H1 (cell line): ENCODE data around the gene ZBTB48. TPM values are rescaled to one million over a fixed set of nuclear protein-coding genes. Genes with fewer than 3 reads are reported as not detected.

Experiments
- CTCF ChIA-PET: fragments of 300-600 bp; sonication (Branson Sonifier 250); formaldehyde crosslinking; loops from one replicate; lab custom pipeline; 2021; ENCODE audit not compliant: partially characterized antibody; lab: Charles Lee
- POLR2A ChIA-PET: fragments of 300-600 bp; sonication (Branson Sonifier 250); formaldehyde crosslinking; loops from one replicate; lab custom pipeline; 2021; ENCODE audit warnings: inconsistent platforms; ENCODE audit not compliant: partially characterized antibody; lab: Charles Lee
- DNase-seq, 2 experiments: peaks; one replicate each; pipeline versions ENCODE4 v3.0.0 to v3.0.0-alpha.2; 2010 to 2022; ENCODE audit warnings: low spot score in 2 of 2, low read depth in 1 of 2, mixed read lengths in 1 of 2
- FAIRE-seq: peaks from 2 replicates; lab custom pipeline; 2011; peaks lifted over from hg19 to GRCh38; lab: Jason Lieb, UNC
- H2AFZ ChIP-seq: 2 replicates; pipeline ENCODE4 v1.8.1; 2012; ENCODE audit warnings: low read length, inconsistent platforms
- H2AK5ac ChIP-seq: 2 replicates; pipeline ENCODE4 v1.6.1; 2013; ENCODE audit warnings: low read depth, low read length
- H2BK120ac ChIP-seq: replicated peaks from 2 replicates; pipeline ENCODE3; 2013; ENCODE audit warnings: low read depth, low read length, inconsistent platforms
- H2BK12ac ChIP-seq: 2 replicates; pipeline ENCODE4 v1.6.1; 2013; ENCODE audit warnings: low read depth, low read length
- H2BK15ac ChIP-seq: 2 replicates; pipeline ENCODE4 v1.6.1; 2013; ENCODE audit warnings: low read length
- H2BK20ac ChIP-seq: 2 replicates; pipeline ENCODE4 v1.6.1; 2013; ENCODE audit warnings: low read length
- H2BK5ac ChIP-seq: 2 replicates; pipeline ENCODE4 v1.6.1; 2013; ENCODE audit warnings: low read depth, low read length
- H3K14ac ChIP-seq: 2 replicates; pipeline ENCODE4 v1.6.1; 2013; ENCODE audit warnings: inconsistent platforms; ENCODE audit not compliant: insufficient read length
- H3K18ac ChIP-seq: 2 replicates; pipeline ENCODE4 v1.6.1; 2013; ENCODE audit warnings: low read length; ENCODE audit errors: extremely low read depth
- H3K23ac ChIP-seq: 2 replicates; pipeline ENCODE4 v1.6.1; 2013; ENCODE audit warnings: inconsistent platforms; ENCODE audit not compliant: insufficient read length
- H3K23me2 ChIP-seq: 2 replicates; pipeline ENCODE4 v1.6.1; 2013; ENCODE audit warnings: low read depth, low read length
- H3K27ac ChIP-seq: 2 replicates; pipeline ENCODE4 v1.6.1; 2011; ENCODE audit warnings: low read depth, low read length, inconsistent platforms
- H3K27me3 ChIP-seq, 4 experiments: replicated peaks in 1 of 4; 1 replicate in 1 of 4; 2 replicates in 3 of 4; pipeline versions ENCODE4 v1.6.1 to v1.8.1; 2011 to 2013; ENCODE audit warnings: low read length in 3 of 4, mild to moderate bottlenecking in 3 of 4, inconsistent platforms in 2 of 4, mixed read lengths in 2 of 4, moderate library complexity in 1 of 4; ENCODE audit not compliant: control insufficient read depth in 3 of 4, insufficient read depth in 3 of 4; ENCODE audit errors: extremely low read depth in 1 of 4
- H3K36me3 ChIP-seq, 4 experiments: 2 replicates each; pipeline versions ENCODE4 v1.6.1 to v1.8.1; 2011 to 2013; ENCODE audit warnings: mild to moderate bottlenecking in 4 of 4, low read length in 3 of 4, moderate library complexity in 2 of 4, control low read depth in 1 of 4, inconsistent platforms in 1 of 4; ENCODE audit not compliant: insufficient read depth in 4 of 4, control insufficient read depth in 2 of 4
- H3K4ac ChIP-seq: replicated peaks from 2 replicates; pipeline ENCODE3; 2013; ENCODE audit warnings: low read length, low read depth, mixed read lengths, inconsistent platforms; ENCODE audit not compliant: insufficient read length
- H3K4me1 ChIP-seq, 4 experiments: replicated peaks in 1 of 4; 1 replicate in 1 of 4; 2 replicates in 3 of 4; pipeline versions ENCODE4 v1.6.1 to v1.8.1; 2011 to 2013; ENCODE audit warnings: low read length in 3 of 4, inconsistent platforms in 2 of 4, mixed read lengths in 1 of 4; ENCODE audit not compliant: insufficient read depth in 4 of 4, control insufficient read depth in 3 of 4
- H3K4me2 ChIP-seq, 2 experiments: 2 replicates each; pipeline versions ENCODE4 v1.6.1 to v1.8.1; 2011 to 2013; ENCODE audit warnings: low read depth in 2 of 2, low read length in 2 of 2, control low read depth in 1 of 2, inconsistent platforms in 1 of 2, mild to moderate bottlenecking in 1 of 2; ENCODE audit not compliant: insufficient read depth in 1 of 2
- H3K4me3 ChIP-seq, 4 experiments: fragments of 200-600, 300-600 bp in 1 of 4; sonication (generic), shearing (Covaris generic), sonication (Bioruptor Twin) in 1 of 4; 2 replicates each; pipeline versions ENCODE4 v1.5.1 to v1.8.1; 2011 to 2016; ENCODE audit warnings: low read length in 4 of 4, low read depth in 3 of 4, control low read depth in 2 of 4, inconsistent platforms in 2 of 4, mild to moderate bottlenecking in 2 of 4, mixed read lengths in 1 of 4, moderate library complexity in 1 of 4; ENCODE audit not compliant: insufficient read depth in 2 of 4; ENCODE audit errors: extremely low read depth in 1 of 4
- H3K56ac ChIP-seq: replicated peaks from 2 replicates; pipeline ENCODE3; 2013; ENCODE audit warnings: low read depth, mild to moderate bottlenecking, mixed read lengths, low read length, inconsistent platforms; ENCODE audit not compliant: insufficient read length
- H3K79me1 ChIP-seq: 2 replicates; pipeline ENCODE4 v1.6.1; 2013; ENCODE audit warnings: low read depth, low read length, control low read depth
- H3K79me2 ChIP-seq, 2 experiments: 2 replicates each; pipeline versions ENCODE4 v1.6.1 to v1.8.1; 2012 to 2013; ENCODE audit warnings: low read length in 2 of 2, mild to moderate bottlenecking in 2 of 2, inconsistent platforms in 1 of 2; ENCODE audit not compliant: insufficient read depth in 2 of 2, control insufficient read depth in 1 of 2
- H3K9ac ChIP-seq, 4 experiments: replicated peaks in 1 of 4; 1 replicate in 1 of 4; 2 replicates in 3 of 4; pipeline versions ENCODE4 v1.6.1 to v1.8.1; 2011 to 2013; ENCODE audit warnings: low read depth in 3 of 4, low read length in 3 of 4, control low read depth in 2 of 4, mild to moderate bottlenecking in 2 of 4, moderate library complexity in 2 of 4, inconsistent platforms in 1 of 4; ENCODE audit errors: extremely low read depth in 1 of 4
- H3K9me3 ChIP-seq, 2 experiments: 2 replicates each; pipeline versions ENCODE4 v1.6.1 to v1.8.1; 2012 to 2013; ENCODE audit warnings: mild to moderate bottlenecking in 2 of 2, moderate library complexity in 2 of 2, control low read depth in 1 of 2, inconsistent platforms in 1 of 2, low read depth in 1 of 2, low read length in 1 of 2, mixed read lengths in 1 of 2; ENCODE audit not compliant: insufficient read depth in 2 of 2
- H4K20me1 ChIP-seq, 2 experiments: replicated peaks in 1 of 2; 2 replicates each; pipeline versions ENCODE3 to v1.8.1; 2011 to 2013; ENCODE audit warnings: inconsistent platforms in 2 of 2, low read length in 2 of 2, mild to moderate bottlenecking in 1 of 2; ENCODE audit not compliant: insufficient read depth in 2 of 2, control insufficient read depth in 1 of 2
- H4K5ac ChIP-seq: 2 replicates; pipeline ENCODE4 v1.6.1; 2013; ENCODE audit warnings: low read length, low read depth, mixed read lengths, inconsistent platforms; ENCODE audit not compliant: insufficient read length
- H4K8ac ChIP-seq: 2 replicates; pipeline ENCODE4 v1.8.0; 2013; ENCODE audit warnings: mild to moderate bottlenecking, moderate library complexity, low read length, inconsistent platforms; ENCODE audit not compliant: insufficient read depth; ENCODE audit errors: extremely low read depth
- H4K91ac ChIP-seq: replicated peaks from 2 replicates; pipeline ENCODE3; 2013; ENCODE audit warnings: low read length, mixed read lengths, inconsistent platforms; ENCODE audit not compliant: insufficient read length
- CHD2 ChIP-seq: IDR thresholded peaks from 2 replicates; pipeline ENCODE4 v1.6.1; 2012; ENCODE audit warnings: low read length, improper control_type of control experiment
- NRF1 ChIP-seq: IDR thresholded peaks from 2 replicates; pipeline ENCODE4 v1.6.1; 2011; ENCODE audit warnings: mild to moderate bottlenecking, low read depth, low read length, improper control_type of control experiment
- TAF1 ChIP-seq: IDR thresholded peaks from 2 replicates; pipeline ENCODE4 v1.6.1; 2011; ENCODE audit warnings: mild to moderate bottlenecking, low read depth, low read length
- TEAD4 ChIP-seq: IDR thresholded peaks from 2 replicates; pipeline ENCODE4 v1.6.1; 2012; ENCODE audit warnings: low read depth, low read length, inconsistent platforms, mixed read lengths
- WGBS, 2 experiments: shearing (Covaris generic) in 1 of 2; methylation state at CpG; one replicate each; pipeline versions ENCODE4 v1.1.6 to v1.1.7; 2013 to 2015; ENCODE audit warnings: low lambda C conversion rate in 2 of 2, mixed read lengths in 2 of 2, inconsistent platforms in 1 of 2, low coverage in 1 of 2, missing lambda C conversion rate in 1 of 2; ENCODE audit not compliant: insufficient replicate concordance in 2 of 2, insufficient coverage in 1 of 2, insufficient read length in 1 of 2; ENCODE audit errors: extremely low coverage in 1 of 2, missing lambda C conversion rate in 1 of 2; 5-methylcytosine and 5-hydroxymethylcytosine counted together
- polyA plus RNA-seq, 7 experiments: library from polyadenylated mRNA; depleted of rRNA in 3 of 7; stranded (reverse) in 5 of 7; unstranded in 2 of 7; fragments of >200 nt in 5 of 7; fragments of 200-250 nt in 2 of 7; gene quantifications; 1 replicate in 5 of 7; 2 replicates in 1 of 7; 4 replicates in 1 of 7; pipeline versions ENCODE4 v1.2.1 to v1.2.3, GENCODE V29; 2011 to 2013; ENCODE audit warnings: missing spikeins in 2 of 7, mixed read lengths in 2 of 7
- total RNA-seq: library from RNA; stranded (reverse); fragmentation: NEBNext Ultra II Directional; extraction: Animal tissue kit (Norgen Biotek cat#: 25700); gene quantifications from 2 replicates; pipeline ENCODE4 v1.2.1, GENCODE V29; 2021
- TF ChIP-seq, protein P1 (sequence below), 3 experiments: IDR thresholded peaks; 1 replicate in 2 of 3; 2 replicates in 1 of 3; pipeline versions ENCODE4 v1.5.1 to v1.6.1; 2011; ENCODE audit warnings: low read length in 3 of 3, mild to moderate bottlenecking in 3 of 3, inconsistent platforms in 2 of 3, low read depth in 1 of 3, moderate library complexity in 1 of 3; ENCODE audit not compliant: insufficient read depth in 1 of 3; ENCODE audit errors: control extremely low read depth in 1 of 3

ZBTB48 gene
- total and polyA plus RNA-seq, 2 of the 8 experiments (the other 6 are each of a cell fraction or from before 2014, with no cell fraction given), result 28.2 to 28.8 TPM

DNA sequence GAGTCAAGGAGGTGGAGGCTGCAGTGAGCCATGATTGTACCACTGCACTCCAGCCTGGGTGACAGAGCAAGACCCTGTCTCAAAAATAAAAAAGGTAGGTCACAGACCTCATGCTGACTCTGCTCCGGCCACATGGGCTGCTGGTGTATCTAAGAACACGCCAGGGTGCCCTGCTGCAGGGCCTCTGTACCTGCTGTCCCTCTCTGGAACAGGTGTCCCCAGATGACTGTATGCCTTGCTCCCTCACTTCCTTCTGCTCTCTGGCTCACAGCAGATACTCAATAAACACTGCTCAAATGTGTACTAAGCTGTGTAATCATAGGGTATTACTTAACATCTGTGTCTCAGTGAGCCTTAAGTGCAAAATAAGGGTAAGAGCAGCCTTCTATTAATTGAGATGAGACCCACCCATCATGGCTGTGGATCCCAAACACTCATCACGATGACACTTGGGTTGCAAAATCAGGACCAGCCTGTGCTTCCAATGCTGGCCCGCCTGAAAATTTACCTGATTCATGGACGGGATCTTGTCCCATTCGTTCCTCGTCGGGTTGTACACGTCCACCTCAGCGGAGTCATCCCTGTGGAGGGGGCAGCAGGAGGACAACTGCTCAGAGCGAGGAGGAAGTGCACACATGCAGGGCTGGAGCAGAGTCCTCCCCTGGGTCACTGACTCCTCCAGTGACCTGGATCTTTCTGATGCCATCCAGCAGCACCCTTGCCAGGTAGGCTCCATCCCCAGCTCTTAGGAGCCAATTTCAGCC lies 15.4 kb downstream of the ZBTB48 start:
- FAIRE-seq (no peak), DNase-seq (no peak)
- Histone ChIP-seq H4K20me1 (peaks cover 19 to 48% of the 10 kb centered on the region in 2 experiments), H3K14ac (no peak overlapping the region), H3K79me2 (peaks cover 4 to 33% of the 10 kb centered on the region in 2 experiments; a peak in 3 of 4 replicates), H2BK20ac (no peak overlapping the region), H3K9me3 (no peaks in the 10 kb centered on the region), H3K79me1 (peaks cover 10% of the 10 kb centered on the region), H2BK5ac (no peak overlapping the region), H3K27ac (no peak overlapping the region), H3K4me2 (no peak overlapping the region), H3K36me3 (peaks cover 10 to 43% (median 37%) of the 10 kb centered on the region in 4 experiments), H2AFZ (no peak overlapping the region), H3K4me3 (no peak overlapping the region), H3K27me3 (no peaks in the 10 kb centered on the region), H3K9ac (no peak overlapping the region), H3K4ac (no peak overlapping the region), H4K5ac (no peak overlapping the region), H4K8ac (no peak overlapping the region), H3K4me1 (no peaks in the 10 kb centered on the region), H3K18ac (no peak overlapping the region), H2BK15ac (no peak overlapping the region), H2AK5ac (no peak overlapping the region), H4K91ac (no peak overlapping the region), H3K56ac (no peak overlapping the region), H2BK12ac (no peak overlapping the region), H3K23me2 (no peaks in the 10 kb centered on the region), H3K23ac (no peak overlapping the region), H2BK120ac (no peak overlapping the region)
- 92% methylated on average over 11 of the region's 11 CpGs; no CpG with 5 or more reads in 1 of the 2 experiments for WGBS, 2 experiments
- TF ChIP-seq, protein P1, sequence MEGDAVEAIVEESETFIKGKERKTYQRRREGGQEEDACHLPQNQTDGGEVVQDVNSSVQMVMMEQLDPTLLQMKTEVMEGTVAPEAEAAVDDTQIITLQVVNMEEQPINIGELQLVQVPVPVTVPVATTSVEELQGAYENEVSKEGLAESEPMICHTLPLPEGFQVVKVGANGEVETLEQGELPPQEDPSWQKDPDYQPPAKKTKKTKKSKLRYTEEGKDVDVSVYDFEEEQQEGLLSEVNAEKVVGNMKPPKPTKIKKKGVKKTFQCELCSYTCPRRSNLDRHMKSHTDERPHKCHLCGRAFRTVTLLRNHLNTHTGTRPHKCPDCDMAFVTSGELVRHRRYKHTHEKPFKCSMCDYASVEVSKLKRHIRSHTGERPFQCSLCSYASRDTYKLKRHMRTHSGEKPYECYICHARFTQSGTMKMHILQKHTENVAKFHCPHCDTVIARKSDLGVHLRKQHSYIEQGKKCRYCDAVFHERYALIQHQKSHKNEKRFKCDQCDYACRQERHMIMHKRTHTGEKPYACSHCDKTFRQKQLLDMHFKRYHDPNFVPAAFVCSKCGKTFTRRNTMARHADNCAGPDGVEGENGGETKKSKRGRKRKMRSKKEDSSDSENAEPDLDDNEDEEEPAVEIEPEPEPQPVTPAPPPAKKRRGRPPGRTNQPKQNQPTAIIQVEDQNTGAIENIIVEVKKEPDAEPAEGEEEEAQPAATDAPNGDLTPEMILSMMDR (IDR thresholded peaks at IDR 0.05; ENCODE audit: control extremely low read depth in 1 of 3, insufficient read depth in 1 of 3, low read depth in 1 of 3, low read length in 3 of 3), result no peak
- TF ChIP-seq TEAD4 (no peak), TAF1 (no peak), CHD2 (no peak), NRF1 (no peak)
- POLR2A ChIA-PET, result interaction anchor here (0.6 to 17.4 kb wide), 4 partner anchors 5 to 37 kb away, joined by 3 to 196 read pairs (median 186); partner anchors contain the start of genes KLHL21, THAP3 and ZBTB48
- CTCF ChIA-PET, result interaction anchor here (0.9 to 1.4 kb wide), 3 partner anchors 11 to 40 kb away, joined by 3 read pairs; partner anchors contain the start of gene TAS1R1
